Measurements from ENCODE around the gene SLC35G6.

GRCh38 chr17:7463372-7463846 lies 17.8 kb upstream of the SLC35G6 start:
- TF ChIP-seq CTCF (IDR thresholded peaks at IDR 0.05) (no peak), CREM (CRISPR knock-in tag; IDR thresholded peaks at IDR 0.05) (no peak), USF1 (CRISPR knock-in tag; IDR thresholded peaks at IDR 0.05) (no peak), FOXP4 (CRISPR knock-in tag; IDR thresholded peaks at IDR 0.05) (no peak), ELF4 (CRISPR knock-in tag; IDR thresholded peaks at IDR 0.05; ENCODE audit: low read depth) (no peak), CREB1 (CRISPR knock-in tag; IDR thresholded peaks at IDR 0.05) (no peak), NFE2L1 (CRISPR knock-in tag; IDR thresholded peaks at IDR 0.05) (no peak), SP1 (CRISPR knock-in tag; conservative IDR thresholded peaks at IDR 0.05) (no peak), TEAD1 (CRISPR knock-in tag; IDR thresholded peaks at IDR 0.05) (no peak)

Data from WTC11 (cell line).